Erythroblast (primary cell): ENCODE results near the gene DAAM1.

Experiments used
- GATA1 ChIP-seq: IDR thresholded peaks from 2 replicates; pipeline ENCODE4 v1.6.1; 2011; ENCODE audit warnings: low read depth, mild to moderate bottlenecking, control low read depth, low read length, moderate library complexity
- POLR2A ChIP-seq: IDR thresholded peaks from 2 replicates; pipeline ENCODE4 v1.6.1; 2011; ENCODE audit warnings: mild to moderate bottlenecking, low read length

- no peak for TF ChIP-seq POLR2A
- no peak for TF ChIP-seq GATA1
These were observed 95.6 kb downstream of the DAAM1 start for GRCh38 chr14:59284059-59284458.
